Retinal pigment epithelial cell (primary cell): ENCODE results near the gene KTN1.

Source experiments
- DNase-seq: peaks from one replicate; pipeline ENCODE4 v3.0.0-alpha.2; 2010; ENCODE audit warnings: low read depth
- H3K4me3 ChIP-seq: 2 replicates; pipeline ENCODE4 v1.5.1; 2011; ENCODE audit warnings: mild to moderate bottlenecking, low read length, control low read depth, moderate library complexity
- TF ChIP-seq, protein P1 (sequence below): conservative IDR thresholded peaks from 2 replicates; pipeline ENCODE4 v1.5.1; 2011; ENCODE audit warnings: low read depth, low read length, control low read depth, inconsistent platforms

Gene KTN1

DNA sequence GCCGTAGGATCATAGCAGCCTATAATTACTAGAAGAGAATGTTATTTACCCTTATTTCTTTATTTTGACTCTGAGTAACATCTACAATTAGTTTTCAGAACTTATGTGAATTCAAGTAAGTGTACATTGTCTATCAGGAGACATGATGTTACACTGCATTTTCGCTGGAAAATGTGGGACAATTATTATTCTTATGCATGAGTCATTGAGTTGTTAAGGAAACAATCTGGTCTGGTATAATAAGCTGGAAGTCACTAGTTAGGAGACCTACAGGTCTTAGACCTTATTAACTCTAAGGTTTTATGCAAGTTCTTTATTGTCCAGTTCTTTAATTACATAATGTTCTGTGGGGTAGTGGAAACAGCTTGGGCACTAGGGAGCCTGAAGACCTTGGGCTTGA is 5.8 kb downstream of the KTN1 start:
- no peak overlapping the region for H3K4me3 ChIP-seq
- TF ChIP-seq, protein P1, sequence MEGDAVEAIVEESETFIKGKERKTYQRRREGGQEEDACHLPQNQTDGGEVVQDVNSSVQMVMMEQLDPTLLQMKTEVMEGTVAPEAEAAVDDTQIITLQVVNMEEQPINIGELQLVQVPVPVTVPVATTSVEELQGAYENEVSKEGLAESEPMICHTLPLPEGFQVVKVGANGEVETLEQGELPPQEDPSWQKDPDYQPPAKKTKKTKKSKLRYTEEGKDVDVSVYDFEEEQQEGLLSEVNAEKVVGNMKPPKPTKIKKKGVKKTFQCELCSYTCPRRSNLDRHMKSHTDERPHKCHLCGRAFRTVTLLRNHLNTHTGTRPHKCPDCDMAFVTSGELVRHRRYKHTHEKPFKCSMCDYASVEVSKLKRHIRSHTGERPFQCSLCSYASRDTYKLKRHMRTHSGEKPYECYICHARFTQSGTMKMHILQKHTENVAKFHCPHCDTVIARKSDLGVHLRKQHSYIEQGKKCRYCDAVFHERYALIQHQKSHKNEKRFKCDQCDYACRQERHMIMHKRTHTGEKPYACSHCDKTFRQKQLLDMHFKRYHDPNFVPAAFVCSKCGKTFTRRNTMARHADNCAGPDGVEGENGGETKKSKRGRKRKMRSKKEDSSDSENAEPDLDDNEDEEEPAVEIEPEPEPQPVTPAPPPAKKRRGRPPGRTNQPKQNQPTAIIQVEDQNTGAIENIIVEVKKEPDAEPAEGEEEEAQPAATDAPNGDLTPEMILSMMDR, result no peak
- no peak for DNase-seq

DNA sequence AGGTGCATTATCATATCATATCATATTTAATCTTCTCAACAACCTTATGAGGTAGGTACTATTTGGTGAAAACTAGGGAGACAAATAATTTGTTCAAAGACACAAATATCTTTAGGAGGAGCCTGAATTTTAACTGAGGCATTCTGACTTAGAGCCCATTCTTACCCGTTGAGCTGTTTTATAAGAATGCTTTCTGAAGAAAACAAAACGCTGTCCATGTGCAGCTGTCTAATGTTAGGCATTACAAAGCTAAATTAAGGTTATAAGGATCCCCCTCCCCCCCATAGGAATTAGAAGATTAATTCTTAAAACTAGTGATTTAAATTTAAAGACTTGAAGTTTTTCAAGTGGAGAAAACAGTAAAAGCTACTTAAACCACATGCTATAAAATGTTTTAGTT is 6.4 kb downstream of the KTN1 start:
- H3K4me3 ChIP-seq, result no peak overlapping the region
- DNase-seq, result no peak
- TF ChIP-seq, protein P1, result no peak

DNA sequence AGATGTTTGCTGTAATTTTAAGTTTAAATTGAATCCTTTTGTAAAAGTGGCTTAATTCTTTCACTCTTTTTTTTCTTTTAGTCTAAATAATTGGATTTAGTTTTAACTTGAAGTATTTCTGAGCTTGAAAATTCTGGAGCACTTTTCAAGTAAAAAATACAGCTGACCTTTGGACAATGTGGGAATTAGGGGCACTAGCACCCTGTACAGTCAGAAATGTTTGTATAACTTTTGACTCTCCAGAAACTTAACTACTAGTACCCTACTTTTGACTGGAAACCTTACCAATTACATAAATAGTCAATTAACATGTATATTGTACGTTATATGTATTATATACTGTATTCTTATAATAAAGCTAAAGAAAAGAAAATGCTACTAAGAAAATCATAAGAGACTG is 7.8 kb downstream of the KTN1 start:
- TF ChIP-seq, protein P1, result no peak
- H3K4me3 ChIP-seq, result no peak overlapping the region
- no peak for DNase-seq

DNA sequence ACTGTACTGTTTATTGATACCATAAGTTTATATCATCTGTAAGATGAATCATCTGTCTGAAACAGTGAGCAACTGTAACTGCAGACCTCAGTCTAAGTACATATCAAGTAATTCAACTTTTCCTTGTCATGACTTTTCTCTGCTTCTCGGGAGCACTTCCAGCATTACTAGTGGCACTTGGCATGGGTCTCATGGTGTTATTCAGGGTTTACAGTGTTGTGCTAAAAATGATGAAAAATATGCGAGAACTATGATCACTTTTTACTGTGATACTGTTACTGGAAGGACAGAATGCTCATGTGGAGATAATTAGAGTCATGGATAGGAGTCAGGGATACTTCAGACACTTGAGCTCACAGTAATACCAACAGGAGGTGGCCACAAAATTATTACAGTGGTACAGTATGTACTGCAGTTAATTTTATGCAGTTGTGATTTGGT is 8.3 kb downstream of the KTN1 start:
- no peak for DNase-seq
- H3K4me3 ChIP-seq, result no peak overlapping the region
- TF ChIP-seq, protein P1, result no peak

DNA sequence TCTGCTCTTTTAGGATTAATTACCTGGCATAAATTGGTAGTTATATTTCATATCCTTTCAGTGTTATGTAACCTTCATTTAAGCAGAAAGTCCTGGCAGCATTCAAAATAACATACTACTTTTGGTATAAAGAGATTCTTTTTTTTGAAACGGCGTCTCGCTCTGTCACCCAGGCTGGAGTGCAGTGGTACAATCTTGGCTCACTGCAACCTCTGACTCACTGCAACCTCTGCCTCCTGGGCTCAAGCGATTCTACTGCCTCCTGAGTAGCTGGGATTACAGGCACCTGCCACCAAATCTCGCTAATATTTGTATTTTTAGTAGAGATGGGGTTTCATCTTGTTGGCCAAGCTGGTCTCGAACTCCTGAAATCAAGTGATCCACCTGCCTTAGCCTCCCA is 9.2 kb downstream of the KTN1 start:
- DNase-seq, result no peak
- TF ChIP-seq, protein P1, result no peak

DNA sequence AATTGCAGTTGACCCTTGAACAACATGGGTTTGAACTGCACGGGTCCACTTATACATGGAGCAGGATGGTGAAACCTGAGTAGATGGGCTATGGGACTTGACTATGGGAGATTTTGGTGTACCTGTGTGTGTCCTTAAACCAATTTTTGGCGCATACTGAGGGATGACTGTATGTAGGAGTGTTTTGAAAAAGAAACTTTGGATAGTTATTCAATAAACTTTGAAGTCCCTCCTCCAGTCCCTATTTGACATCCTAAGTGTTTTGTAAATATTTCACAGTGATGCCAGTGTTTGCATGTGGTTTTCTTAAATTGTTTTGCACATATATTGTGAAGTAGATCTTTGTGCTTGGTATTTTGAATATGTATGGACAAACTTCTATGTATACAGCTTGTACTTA is 12.4 kb downstream of the KTN1 start:
- TF ChIP-seq, protein P1, result no peak
- DNase-seq, result no peak
- no peak overlapping the region for H3K4me3 ChIP-seq

More for the DNA sequence above, 9.2 kb downstream of the KTN1 start:
- H3K4me3 ChIP-seq, result no peak overlapping the region

DNA sequence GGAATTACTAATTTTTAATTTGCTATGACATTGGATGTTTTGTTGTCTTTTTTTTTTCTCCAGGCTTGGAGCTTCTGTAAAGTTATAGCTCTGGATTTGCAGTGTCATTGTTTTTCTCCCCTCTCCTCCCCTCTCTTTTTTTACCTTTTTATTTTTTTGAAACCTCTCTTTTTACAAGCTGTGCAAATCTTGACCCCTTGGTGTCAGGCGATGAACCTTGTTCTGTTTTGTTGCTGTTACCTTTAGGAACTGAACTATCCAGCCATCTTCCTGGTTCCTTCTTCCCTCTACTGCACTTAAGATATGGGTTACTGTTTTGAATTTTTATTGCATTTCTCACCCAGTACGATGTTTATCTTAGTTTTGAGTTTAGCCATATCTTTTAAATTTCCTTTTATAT is 13.7 kb downstream of the KTN1 start:
- TF ChIP-seq, protein P1, result no peak
- H3K4me3 ChIP-seq, result no peak overlapping the region
- DNase-seq, result no peak
